ENCODE data around the gene ALDH4A1. TPM values are rescaled to one million over a fixed set of nuclear protein-coding genes. Genes with fewer than 3 reads are reported as not detected.

ALDH4A1 gene
- total RNA-seq, 1 experiment from 2014 or later, result 18.1 TPM

DNA sequence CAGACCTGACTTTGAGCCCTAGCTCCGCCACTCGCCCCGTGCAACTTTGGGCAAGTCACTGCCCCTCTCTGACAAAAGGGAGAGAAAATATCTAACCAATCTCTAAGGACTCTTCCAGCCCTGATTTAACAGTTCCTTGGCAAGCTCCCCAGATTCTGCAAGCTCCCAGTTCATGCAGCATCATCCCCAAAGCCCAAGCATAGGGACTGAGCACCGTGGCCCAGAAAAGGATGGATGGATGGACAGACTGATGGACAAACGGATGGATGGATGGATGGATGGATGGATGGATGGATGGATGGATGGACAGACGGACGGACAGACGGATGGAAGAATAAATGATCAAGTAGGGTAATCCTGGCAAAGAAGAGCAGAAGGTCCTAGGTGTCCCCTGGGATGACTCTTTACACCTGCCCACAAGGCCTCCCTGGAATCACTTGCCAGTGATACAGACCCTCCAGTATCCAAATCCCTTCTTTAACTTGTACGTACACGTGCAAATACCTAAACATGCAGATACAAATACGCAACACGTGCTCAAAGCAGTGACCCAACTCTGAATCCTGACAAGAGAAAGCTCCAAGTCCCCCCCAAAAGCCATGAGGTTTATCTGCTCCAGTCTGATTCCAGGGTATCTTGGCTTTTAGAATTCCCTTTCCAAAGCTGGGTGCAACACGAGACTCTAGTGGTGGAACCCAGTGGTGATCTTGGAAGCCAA lies 38.1 kb upstream of the ALDH4A1 start:
- no peak overlapping the region for H3K4me3 ChIP-seq (ENCODE audit: low read length)
- H3K27me3 ChIP-seq (ENCODE audit: low read length), result no peaks in the 10 kb centered on the region
- H3F3A ChIP-seq (ENCODE audit: low read length, unreplicated experiment), result no peaks in the 10 kb centered on the region
- peaks cover 100% of the 10 kb centered on the region for H3K79me2 ChIP-seq (ENCODE audit: low read length)
- ATAC-seq (no peak), DNase-seq (no peak)
- H4K20me1 ChIP-seq (ENCODE audit: low read length), result peaks cover 15% of the 10 kb centered on the region; the same call in 1 of the 2 replicates
- H3K9me2 ChIP-seq (replicated peaks; ENCODE audit: low read length), result no peaks in the 10 kb centered on the region
- H3K36me3 ChIP-seq (ENCODE audit: low read depth, low read length), result 0 out of 2 replicates have a peak, but pooled peaks cover 11% of the 10 kb centered on the region
- H3K9me3 ChIP-seq (ENCODE audit: low read length), result no peaks in the 10 kb centered on the region
- peak overlapping the region; percentile 84 for H3K27ac ChIP-seq (ENCODE audit: low read length)
- ChIA-PET POLR2A (ENCODE audit: unreplicated experiment) (interaction anchor here (0.7 kb wide), 1 partner anchor 18 kb away, joined by 8 read pairs; no protein-coding TSS in a partner anchor), CTCF (no interaction called here)
- intact Hi-C loops (cut with micrococcal nuclease), result no loop called here
- no peak overlapping the region for H3K4me2 ChIP-seq (ENCODE audit: low read length)
- H3K9ac ChIP-seq (ENCODE audit: low read length), result peak overlapping the region; percentile 52; the same call in 1 of the 2 replicates
- BruUV-seq (replicated peaks), result no TSS peak
- TF ChIP-seq, protein P1, sequence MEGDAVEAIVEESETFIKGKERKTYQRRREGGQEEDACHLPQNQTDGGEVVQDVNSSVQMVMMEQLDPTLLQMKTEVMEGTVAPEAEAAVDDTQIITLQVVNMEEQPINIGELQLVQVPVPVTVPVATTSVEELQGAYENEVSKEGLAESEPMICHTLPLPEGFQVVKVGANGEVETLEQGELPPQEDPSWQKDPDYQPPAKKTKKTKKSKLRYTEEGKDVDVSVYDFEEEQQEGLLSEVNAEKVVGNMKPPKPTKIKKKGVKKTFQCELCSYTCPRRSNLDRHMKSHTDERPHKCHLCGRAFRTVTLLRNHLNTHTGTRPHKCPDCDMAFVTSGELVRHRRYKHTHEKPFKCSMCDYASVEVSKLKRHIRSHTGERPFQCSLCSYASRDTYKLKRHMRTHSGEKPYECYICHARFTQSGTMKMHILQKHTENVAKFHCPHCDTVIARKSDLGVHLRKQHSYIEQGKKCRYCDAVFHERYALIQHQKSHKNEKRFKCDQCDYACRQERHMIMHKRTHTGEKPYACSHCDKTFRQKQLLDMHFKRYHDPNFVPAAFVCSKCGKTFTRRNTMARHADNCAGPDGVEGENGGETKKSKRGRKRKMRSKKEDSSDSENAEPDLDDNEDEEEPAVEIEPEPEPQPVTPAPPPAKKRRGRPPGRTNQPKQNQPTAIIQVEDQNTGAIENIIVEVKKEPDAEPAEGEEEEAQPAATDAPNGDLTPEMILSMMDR (conservative IDR thresholded peaks at IDR 0.05; ENCODE audit: low read depth, low read length), result no peak
- TF ChIP-seq EZH2 (IDR thresholded peaks at IDR 0.05; ENCODE audit: low read length, unreplicated experiment), result no peak
- TF ChIP-seq EZH2phosphoT487 (IDR thresholded peaks at IDR 0.05; ENCODE audit: borderline replicate concordance, low read length), result no peak
- H3K4me1 ChIP-seq (ENCODE audit: insufficient read depth, low read length), result peaks cover 27% of the 10 kb centered on the region
- H2AFZ ChIP-seq (ENCODE audit: low read length), result no peak overlapping the region

DNA sequence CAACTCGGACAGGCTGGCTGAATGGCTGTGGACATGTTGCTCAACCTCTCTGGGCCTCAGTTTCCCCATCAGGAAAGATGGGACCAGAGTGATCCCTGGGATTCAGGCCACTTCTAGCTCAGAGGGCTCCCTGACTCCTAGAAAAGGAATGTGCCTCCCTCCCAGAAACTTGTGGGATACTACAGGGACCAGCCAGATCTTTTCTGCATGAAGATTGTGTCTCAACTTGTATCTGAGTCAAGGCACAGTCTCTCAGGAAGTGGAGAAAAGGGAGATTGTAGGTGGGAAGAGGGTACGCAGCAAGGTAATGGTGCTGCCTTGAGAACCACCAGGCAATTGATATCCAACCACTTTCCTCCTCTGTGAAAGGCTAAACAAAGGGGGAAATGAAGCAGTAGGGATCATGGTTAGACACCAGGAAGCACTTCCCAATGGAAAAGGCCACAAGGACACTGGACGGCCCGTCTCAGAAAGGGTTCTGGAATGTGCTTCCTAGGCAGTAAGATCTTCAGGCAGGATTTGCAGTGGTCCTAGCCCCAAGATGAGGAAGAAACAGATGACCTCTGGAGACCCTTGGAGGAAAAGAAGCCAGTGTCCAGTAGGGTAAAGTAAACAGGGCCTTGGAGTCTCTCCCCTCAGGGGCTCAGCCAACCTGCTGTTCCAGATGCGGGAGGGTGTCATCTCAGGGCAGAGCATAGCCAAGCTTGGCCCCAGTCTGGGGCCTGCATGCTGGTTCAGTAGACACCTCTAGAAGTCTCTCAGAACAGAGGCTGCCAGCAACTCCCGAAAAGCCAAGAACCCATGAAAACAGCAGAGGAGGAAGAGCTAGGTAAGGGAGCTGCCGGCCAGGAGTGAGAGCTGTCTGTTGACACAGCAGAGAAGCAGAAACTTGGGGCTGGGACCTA lies 37.3 kb upstream of the ALDH4A1 start:
- Histone ChIP-seq H3K9ac (ENCODE audit: low read length) (no peak overlapping the region), H3K4me1 (ENCODE audit: insufficient read depth, low read length) (peaks cover 27% of the 10 kb centered on the region), H3K9me3 (ENCODE audit: low read length) (no peaks in the 10 kb centered on the region), H3K9me2 (replicated peaks; ENCODE audit: low read length) (no peaks in the 10 kb centered on the region), H3F3A (ENCODE audit: low read length, unreplicated experiment) (no peaks in the 10 kb centered on the region), H3K4me3 (ENCODE audit: low read length) (no peak overlapping the region), H3K4me2 (ENCODE audit: low read length) (no peak overlapping the region), H2AFZ (ENCODE audit: low read length) (no peak overlapping the region), H3K36me3 (ENCODE audit: low read depth, low read length) (0 out of 2 replicates have a peak, but pooled peaks cover 11% of the 10 kb centered on the region), H3K27ac (ENCODE audit: low read length) (peak overlapping the region; percentile 84; the same call in 1 of the 2 replicates), H3K79me2 (ENCODE audit: low read length) (peaks cover 100% of the 10 kb centered on the region), H3K27me3 (ENCODE audit: low read length) (no peaks in the 10 kb centered on the region), H4K20me1 (ENCODE audit: low read length) (peaks cover 8% of the 10 kb centered on the region; the same call in 1 of the 2 replicates)
- DNase-seq (no peak), ATAC-seq (no peak)
- intact Hi-C loops (cut with micrococcal nuclease), result no loop called here
- TF ChIP-seq EZH2phosphoT487 (IDR thresholded peaks at IDR 0.05; ENCODE audit: borderline replicate concordance, low read length) (no peak), EZH2 (IDR thresholded peaks at IDR 0.05; ENCODE audit: low read length, unreplicated experiment) (no peak)
- TF ChIP-seq, protein P1 (conservative IDR thresholded peaks at IDR 0.05; ENCODE audit: low read depth, low read length), result no peak
- ChIA-PET POLR2A (ENCODE audit: unreplicated experiment) (no interaction called here), CTCF (no interaction called here)
- no TSS peak for BruUV-seq (replicated peaks)
